NCI-H2107 treated with DMSO at 0.1 percent for 48 hours (cell line): ENCODE data around the gene PROC.
A peak's percentile ranks its signal among the peaks of the same experiment; 100 is the strongest.

Experiments
- DNase-seq: peaks from one replicate; lab custom pipeline; 2025; ENCODE audit not compliant: unreplicated experiment; lab: John Stamatoyannopoulos, UW

The PROC gene

GRCh38 chr2:127418300-127419111 is at the start of gene PROC:
PROC (plus strand) TSS chr2:127418427; CDS start chr2:127419943, 1,516 bp downstream.
- no peak for DNase-seq

DNA sequence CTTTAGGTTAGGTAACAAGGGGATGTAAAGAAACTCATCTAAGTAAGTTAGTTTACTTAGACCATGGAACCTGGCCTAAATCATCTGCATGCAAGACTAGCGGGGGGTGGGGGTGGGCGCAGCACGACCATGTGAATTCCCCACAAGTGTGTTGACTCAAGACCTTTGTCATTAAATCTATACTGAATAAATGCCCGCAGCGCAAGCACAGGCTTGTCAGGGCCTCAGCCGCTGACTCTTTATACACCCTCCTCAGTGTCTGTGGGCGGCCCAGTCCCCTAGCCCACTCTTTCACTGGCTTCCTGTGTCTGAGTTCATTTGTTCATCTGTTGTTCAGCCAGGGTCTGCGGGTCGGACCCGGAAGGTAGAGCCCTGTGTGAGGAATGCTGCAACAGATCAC is 48.2 kb upstream of the PROC start:
- no peak for DNase-seq

- DNase-seq = no peak
Measured at GRCh38 chr2:127371037-127371436, 47.2 kb upstream of the PROC start.

DNA sequence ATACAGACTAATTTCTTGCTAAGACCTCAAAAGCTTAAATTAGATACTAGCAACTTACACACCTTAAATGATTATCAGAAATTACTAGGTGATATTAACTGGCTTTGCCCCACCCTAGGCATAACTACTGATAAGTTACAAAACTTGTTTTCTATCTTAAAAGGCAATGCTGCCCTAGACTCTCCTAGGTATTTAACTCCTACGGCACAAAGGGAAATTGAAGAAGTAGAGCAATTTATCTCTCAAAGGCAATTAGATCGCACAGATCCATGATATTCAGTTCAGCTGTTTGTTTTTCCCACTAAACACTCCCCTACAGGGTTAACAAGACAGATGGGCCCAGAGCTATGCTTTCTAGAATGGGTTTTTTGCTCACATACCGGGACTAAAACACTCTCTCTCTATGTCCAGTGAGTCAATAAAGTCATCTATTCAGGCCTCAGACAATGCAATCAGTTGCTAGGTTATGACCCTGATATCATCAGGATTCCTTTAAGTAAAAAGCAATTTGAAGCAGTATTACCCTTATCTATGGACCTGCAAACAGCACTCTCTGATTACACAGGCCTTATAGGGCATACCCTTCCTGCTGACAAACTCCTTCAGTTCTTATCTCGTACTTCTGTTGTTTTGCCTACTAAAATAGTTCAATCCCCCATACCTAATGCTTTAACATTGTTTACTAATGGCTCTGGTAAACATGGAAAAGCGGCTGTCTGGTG is 44.7 kb upstream of the PROC start:
- no peak for DNase-seq

- no peak for DNase-seq
Measured at GRCh38 chr2:127376257-127376656, 42.0 kb upstream of the PROC start.

DNA sequence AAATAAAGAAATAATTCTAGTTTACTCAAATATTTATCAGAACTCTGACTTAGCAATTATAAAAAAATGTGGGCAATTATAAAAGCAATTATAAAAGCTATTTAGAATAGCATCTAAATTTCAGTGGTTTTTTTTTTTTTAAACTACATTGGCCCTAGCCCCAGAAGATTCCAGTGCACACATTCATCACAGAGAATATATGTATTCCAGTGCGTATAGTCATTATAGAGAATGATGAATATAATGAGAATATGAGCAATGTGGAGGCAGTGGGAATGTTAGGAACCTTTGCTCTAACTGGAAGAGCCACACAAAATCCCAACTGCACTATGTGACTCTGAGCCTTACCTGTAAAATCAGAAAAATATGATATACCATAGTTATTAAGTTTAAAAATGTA is 41.0 kb upstream of the PROC start:
- no peak for DNase-seq

DNA sequence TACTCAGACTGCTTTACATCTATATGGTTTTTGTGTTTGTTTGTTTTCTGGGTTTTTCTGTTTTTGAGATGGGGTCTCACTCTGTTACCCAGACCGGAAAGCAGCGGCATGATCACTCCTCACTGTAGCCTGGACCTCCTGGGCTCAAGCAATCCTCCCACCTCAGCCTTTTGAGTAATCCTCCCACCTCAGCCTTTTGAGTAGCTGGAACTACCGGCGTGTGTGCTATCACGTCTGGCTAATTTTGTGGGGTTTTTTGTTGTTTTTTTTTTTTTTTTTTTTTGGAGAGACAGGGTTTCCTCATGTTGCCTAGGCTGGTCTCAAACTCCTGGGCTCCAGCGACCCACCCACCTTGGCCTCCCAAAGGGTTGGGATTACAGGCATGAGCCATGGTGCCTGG is 39.5 kb upstream of the PROC start:
- no peak for DNase-seq

DNA sequence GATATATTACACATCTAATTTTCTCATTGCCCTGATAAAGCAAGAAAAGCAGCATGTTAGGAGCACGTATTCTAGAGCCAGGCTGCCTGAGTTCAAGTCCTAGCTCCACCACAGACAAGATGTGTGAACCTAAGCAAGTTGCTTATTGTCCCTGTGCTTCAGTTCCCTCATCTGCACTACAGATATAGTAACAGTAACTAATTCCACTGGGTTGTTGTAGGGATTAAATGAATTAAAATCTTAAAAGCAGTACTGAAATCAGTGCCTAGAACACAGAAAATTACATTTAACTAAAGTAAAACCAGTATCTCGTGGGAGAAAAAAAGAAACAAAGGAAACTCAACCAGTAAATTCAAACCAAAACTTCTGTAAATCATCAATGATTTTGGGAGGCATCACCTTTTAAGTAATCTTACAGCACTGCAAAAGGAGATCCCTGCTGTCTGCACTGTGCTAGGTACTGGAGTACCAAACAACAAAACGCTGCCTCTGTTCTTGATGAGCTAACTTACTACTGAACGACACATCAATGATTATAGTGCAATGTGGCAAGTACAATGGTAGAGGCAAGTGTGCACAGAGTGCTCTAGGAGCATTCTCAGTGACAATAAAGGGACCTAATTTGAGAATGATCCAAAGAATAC is 38.4 kb upstream of the PROC start:
- DNase-seq = no peak

- no peak for DNase-seq
Measured at GRCh38 chr2:127381762-127382161, 36.5 kb upstream of the PROC start.

GRCh38 chr2:127382831-127383230 is 35.4 kb upstream of the PROC start:
- DNase-seq = no peak

GRCh38 chr2:127384529-127384928 is 33.7 kb upstream of the PROC start:
- DNase-seq = no peak

- DNase-seq = no peak
Measured at GRCh38 chr2:127386246-127386645, 32.0 kb upstream of the PROC start.

DNA sequence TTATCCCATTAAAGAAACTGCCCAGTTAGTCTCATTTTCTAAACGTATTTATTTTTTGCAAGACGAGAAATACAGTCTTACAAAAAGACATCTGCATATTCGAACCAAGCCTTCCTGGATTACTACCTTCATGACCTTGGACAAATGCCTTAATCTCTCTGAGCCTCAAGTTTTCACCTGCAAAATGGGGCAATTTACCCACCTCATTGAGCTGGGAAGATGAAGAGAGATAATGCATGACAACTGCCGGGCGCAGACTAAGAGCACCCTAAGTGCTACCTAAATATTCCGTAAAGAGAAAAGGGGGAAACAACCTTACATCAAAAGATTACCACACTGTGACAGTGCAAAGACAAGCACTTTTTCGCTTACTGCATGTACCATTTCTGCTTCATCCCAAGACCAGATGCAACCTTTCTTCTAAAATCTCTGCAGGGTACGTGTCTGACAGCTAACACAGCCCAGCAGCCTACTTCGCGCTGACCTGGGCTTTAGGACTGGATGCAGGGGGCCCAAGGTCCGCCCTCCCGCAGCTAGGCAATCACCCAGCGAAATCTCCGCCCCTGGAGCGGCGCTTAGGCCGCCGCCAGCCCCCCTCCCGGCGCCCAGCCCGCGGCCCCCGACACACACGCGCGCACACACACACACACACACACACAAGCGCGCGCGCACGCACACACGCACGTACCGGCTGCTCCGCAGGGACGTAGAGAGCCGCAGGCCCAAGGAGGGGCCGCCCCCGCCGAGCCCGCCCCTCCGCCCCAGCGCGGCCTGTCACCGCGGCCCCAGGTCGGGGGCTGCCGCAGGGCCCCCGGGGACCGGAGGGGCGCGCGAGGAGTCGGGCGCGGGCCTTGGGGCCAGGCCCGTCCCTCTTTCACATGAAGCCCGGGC is 31.2 kb upstream of the PROC start:
- DNase-seq = peak; percentile 58

- DNase-seq = peak; percentile 60
Measured at GRCh38 chr2:127387655-127388422, 30.4 kb upstream of the PROC start, which contains the start of gene MAP3K2. MAP3K2 (minus strand) TSS chr2:127387975; CDS start chr2:127343129, 44,846 bp downstream.

GRCh38 chr2:127388423-127389164 is 29.6 kb upstream of the PROC start:
- DNase-seq = no peak

GRCh38 chr2:127389778-127390435 is 28.3 kb upstream of the PROC start:
- no peak for DNase-seq

DNA sequence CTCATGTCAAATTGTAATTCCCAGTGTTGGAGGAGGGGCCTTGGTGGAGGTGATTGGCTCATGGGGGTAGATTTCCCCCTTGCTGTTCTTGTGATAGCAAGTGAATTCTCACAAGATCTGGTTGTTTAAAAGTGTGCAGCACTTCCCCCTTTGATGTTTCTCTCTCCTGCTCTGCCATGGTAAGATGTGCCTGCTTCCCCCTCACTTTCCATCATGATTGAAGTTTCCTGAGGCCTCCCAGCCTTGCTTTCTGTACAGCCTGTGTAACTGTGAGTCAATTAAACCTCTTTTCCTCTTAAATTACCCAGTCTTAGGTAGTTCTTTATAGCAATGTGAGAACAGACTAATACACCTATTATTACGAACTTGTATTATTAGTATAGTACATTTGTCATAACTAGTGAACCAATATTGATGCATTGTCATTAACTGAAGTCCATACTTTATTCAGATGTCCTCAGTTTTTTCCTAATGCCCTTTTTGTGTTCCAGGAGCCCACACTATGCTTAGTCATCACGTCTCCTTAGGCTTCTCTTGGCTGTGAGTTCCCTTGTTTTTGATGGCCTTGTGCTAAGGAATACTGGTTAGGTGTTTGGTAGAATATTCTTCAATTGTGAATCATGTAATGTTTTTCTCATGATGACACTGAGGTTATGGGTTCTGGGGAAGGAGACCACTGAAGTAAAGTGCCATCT is 25.9 kb upstream of the PROC start:
- no peak for DNase-seq
